PC-3 (cell line): ENCODE data around the gene SEMA6B. TPM values are rescaled to one million over a fixed set of nuclear protein-coding genes. Genes with fewer than 3 reads are reported as not detected.

Experiments
- ATAC-seq: fragments of 200-7000 bp; cut with Tn5 transposase; 2 replicates; pipeline ENCODE4 v1.9.1; 2020; ENCODE audit warnings: mild to moderate bottlenecking, moderate library complexity
- BruUV-seq: library from RNA; stranded (reverse); fragments of 400-500 nt; replicated peaks from 2 replicates; lab custom pipeline; 2021; lab: Mats Ljungman, UMichigan
- CTCF ChIA-PET: fragments of 300-600 bp; sonication (Branson Sonifier 250); formaldehyde crosslinking; loops from one replicate; lab custom pipeline; 2022; ENCODE audit warnings: antibody characterized with exemption; lab: Charles Lee
- POLR2A ChIA-PET: fragments of 300-600 bp; sonication (Branson Sonifier 250); formaldehyde crosslinking; loops from one replicate; lab custom pipeline; 2022; ENCODE audit warnings: antibody characterized with exemption; ENCODE audit not compliant: unreplicated experiment; lab: Charles Lee
- DNase-seq: peaks from one replicate; pipeline ENCODE4 v3.0.0-alpha.2; 2015
- H2AFZ ChIP-seq: fragments of 300-600 bp; sonication (generic); 2 replicates; pipeline ENCODE4 v1.6.0; 2016; ENCODE audit warnings: antibody characterized with exemption, low read length
- H3F3A ChIP-seq: fragments of 300-600 bp; sonication (generic); one replicate; pipeline ENCODE4 v1.6.0; 2017; ENCODE audit warnings: antibody characterized with exemption, low read length, control low read depth, mild to moderate bottlenecking; ENCODE audit not compliant: unreplicated experiment
- H3K27ac ChIP-seq: fragments of 300-600 bp; sonication (generic); 2 replicates; pipeline ENCODE4 v1.5.1; 2016; ENCODE audit warnings: mild to moderate bottlenecking, low read length
- H3K27me3 ChIP-seq: fragments of 300-600 bp; sonication (generic); 2 replicates; pipeline ENCODE4 v1.6.1; 2016; ENCODE audit warnings: low read length, mixed read lengths
- H3K36me3 ChIP-seq: fragments of 300-600 bp; sonication (generic); 2 replicates; pipeline ENCODE4 v1.6.1; 2016; ENCODE audit warnings: low read depth, mixed run types, low read length, mixed read lengths
- H3K4me1 ChIP-seq: fragments of 300-600 bp; sonication (generic); 2 replicates; pipeline ENCODE4 v1.5.1; 2016; ENCODE audit warnings: low read length; ENCODE audit not compliant: insufficient read depth
- H3K4me2 ChIP-seq: fragments of 300-600 bp; sonication (generic); 2 replicates; pipeline ENCODE4 v1.6.0; 2016; ENCODE audit warnings: low read length
- H3K4me3 ChIP-seq: fragments of 300-600 bp; sonication (generic); 2 replicates; pipeline ENCODE4 v1.5.1; 2016; ENCODE audit warnings: mild to moderate bottlenecking, low read length, mixed read lengths
- H3K79me2 ChIP-seq: fragments of 300-600 bp; sonication (generic); 2 replicates; pipeline ENCODE4 v1.6.1; 2017; ENCODE audit warnings: low read length, mixed read lengths
- H3K9ac ChIP-seq: fragments of 300-600 bp; sonication (generic); 2 replicates; pipeline ENCODE4 v1.6.0; 2016; ENCODE audit warnings: mild to moderate bottlenecking, low read length
- H3K9me2 ChIP-seq: fragments of 300-600 bp; sonication (generic); replicated peaks from 2 replicates; pipeline ENCODE4 v1.6.1; 2016; ENCODE audit warnings: mixed run types, low read length, mixed read lengths
- H3K9me3 ChIP-seq: fragments of 300-600 bp; sonication (generic); 2 replicates; pipeline ENCODE4 v1.6.1; 2016; ENCODE audit warnings: low read length, mixed read lengths
- H4K20me1 ChIP-seq: fragments of 300-600 bp; sonication (generic); 2 replicates; pipeline ENCODE4 v1.6.1; 2016; ENCODE audit warnings: low read length, mixed read lengths
- CTCF ChIP-seq: fragments of 300-600 bp; sonication (generic); conservative IDR thresholded peaks from 2 replicates; pipeline ENCODE4 v1.5.1; 2017; ENCODE audit warnings: antibody characterized with exemption, low read depth, mild to moderate bottlenecking, low read length
- EZH2 ChIP-seq: fragments of 300-600 bp; sonication (generic); IDR thresholded peaks from one replicate; pipeline ENCODE4 v1.6.1; 2017; ENCODE audit warnings: antibody characterized with exemption, mild to moderate bottlenecking, low read length; ENCODE audit not compliant: unreplicated experiment
- EZH2phosphoT487 ChIP-seq: fragments of 300-600 bp; sonication (generic); IDR thresholded peaks from 2 replicates; pipeline ENCODE4 v1.6.1; 2018; ENCODE audit warnings: mild to moderate bottlenecking, antibody characterized with exemption, low read length, borderline replicate concordance
- intact Hi-C: fragments of 100-400 bp; cut with micrococcal nuclease; formaldehyde crosslinking; loops from 2 replicates; pipeline ENCODE4 v1.9.0; 2023
- total RNA-seq: library from RNA; depleted of rRNA; stranded (reverse); fragments of >200 nt; gene quantifications from 2 replicates; pipeline ENCODE4 v1.2.3, GENCODE V29; 2014

The SEMA6B gene
- total RNA-seq, 1 experiment from 2014 or later, result 9.0 TPM

GRCh38 chr19:4507150-4507452 lies 52.4 kb downstream of the SEMA6B start:
- no peaks in the 10 kb centered on the region for H3K36me3 ChIP-seq
- no peaks in the 10 kb centered on the region for H3F3A ChIP-seq
- intact Hi-C loops, result no loop called here
- DNase-seq (no peak), ATAC-seq (no peak)
- H3K4me3 ChIP-seq, result no peak overlapping the region
- H3K79me2 ChIP-seq, result no peaks in the 10 kb centered on the region
- no TSS peak for BruUV-seq
- ChIA-PET POLR2A (interaction anchor here (0.5 kb wide), 1 partner anchor 18 kb away, joined by 3 read pairs; no protein-coding TSS in a partner anchor), CTCF (no interaction called here)
- H2AFZ ChIP-seq, result no peak overlapping the region
- peaks cover 8% of the 10 kb centered on the region for H3K4me1 ChIP-seq
- no peak overlapping the region for H3K27ac ChIP-seq
- TF ChIP-seq CTCF (no peak), EZH2phosphoT487 (no peak), EZH2 (no peak)
- H3K9ac ChIP-seq, result no peak overlapping the region
- H3K9me3 ChIP-seq, result no peaks in the 10 kb centered on the region
- H3K4me2 ChIP-seq, result no peak overlapping the region
- H4K20me1 ChIP-seq, result no peaks in the 10 kb centered on the region
- H3K27me3 ChIP-seq, result no peaks in the 10 kb centered on the region
- H3K9me2 ChIP-seq, result no peaks in the 10 kb centered on the region

- ATAC-seq, result peak; percentile 71
- Histone ChIP-seq H4K20me1 (no peaks in the 10 kb centered on the region), H3K27ac (0 out of 2 replicates have a peak overlapping the region, but pooled peaks have one; percentile 3), H2AFZ (no peak overlapping the region), H3K4me1 (peaks cover 8% of the 10 kb centered on the region), H3K4me2 (no peak overlapping the region; the same call in 1 of the 2 replicates), H3K4me3 (no peak overlapping the region), H3K9me2 (no peaks in the 10 kb centered on the region), H3K27me3 (no peaks in the 10 kb centered on the region), H3F3A (no peaks in the 10 kb centered on the region), H3K36me3 (no peaks in the 10 kb centered on the region), H3K9ac (no peak overlapping the region), H3K79me2 (no peaks in the 10 kb centered on the region), H3K9me3 (no peaks in the 10 kb centered on the region)
- BruUV-seq, result no TSS peak
- TF ChIP-seq EZH2, result no peak
- TF ChIP-seq EZH2phosphoT487, result no peak
- TF ChIP-seq CTCF, result no peak
- peak; percentile 70 for DNase-seq
- CTCF ChIA-PET, result no interaction called here
- POLR2A ChIA-PET, result no interaction called here
- intact Hi-C loops, result no loop called here
Measured at GRCh38 chr19:4506449-4507149, 52.9 kb downstream of the SEMA6B start.
